MCF 10A (cell line): ENCODE results near the gene ADPRHL1. TPM values are rescaled to one million over a fixed set of nuclear protein-coding genes. Genes with fewer than 3 reads are reported as not detected.

Experiments
- BruUV-seq: library from RNA; stranded (reverse); fragments of 400-500 nt; replicated peaks from 2 replicates; lab custom pipeline; 2021; lab: Mats Ljungman, UMichigan
- CTCF ChIA-PET: fragments of 300-600 bp; sonication (Branson Sonifier 250); formaldehyde crosslinking; extraction: SDS; loops from one replicate; lab custom pipeline; 2021; ENCODE audit warnings: antibody characterized with exemption, inconsistent platforms; lab: Yijun Ruan, JAX
- POLR2A ChIA-PET: fragments of 300-600, 350-650 bp; sonication (Branson Sonifier 250); formaldehyde crosslinking; extraction: SDS; loops from one replicate; lab custom pipeline; 2020; ENCODE audit warnings: antibody characterized with exemption, inconsistent platforms; lab: Yijun Ruan, JAX
- DNase-seq: peaks from one replicate; pipeline ENCODE4 v3.0.0-alpha.2; 2018; ENCODE audit not compliant: unreplicated experiment
- H3K27ac Mint-ChIP-seq: one replicate; pipeline ENCODE4 v1.8.0; 2022; ENCODE audit warnings: mild to moderate bottlenecking, low read depth, mixed read lengths; ENCODE audit not compliant: unreplicated experiment
- H3K27me3 Mint-ChIP-seq: one replicate; pipeline ENCODE4 v1.8.0; 2022; ENCODE audit warnings: mixed read lengths; ENCODE audit not compliant: insufficient read depth, unreplicated experiment
- H3K36me3 Mint-ChIP-seq: one replicate; pipeline ENCODE4 v1.8.0; 2022; ENCODE audit warnings: mild to moderate bottlenecking, moderate library complexity, mixed read lengths; ENCODE audit not compliant: insufficient read depth, unreplicated experiment
- H3K4me1 Mint-ChIP-seq: one replicate; pipeline ENCODE4 v1.8.0; 2022; ENCODE audit warnings: mixed read lengths; ENCODE audit not compliant: insufficient read depth, unreplicated experiment
- H3K4me3 Mint-ChIP-seq: one replicate; pipeline ENCODE4 v1.8.0; 2022; ENCODE audit warnings: mild to moderate bottlenecking, moderate library complexity, mixed read lengths; ENCODE audit not compliant: unreplicated experiment
- H3K9me3 Mint-ChIP-seq: one replicate; pipeline ENCODE4 v1.8.0; 2022; ENCODE audit warnings: mixed read lengths; ENCODE audit not compliant: unreplicated experiment
- CTCF ChIP-seq: fragments of 200-600 bp; IDR thresholded peaks from one replicate; pipeline ENCODE4 v1.8.0; 2022; ENCODE audit warnings: antibody characterized with exemption, mild to moderate bottlenecking; ENCODE audit not compliant: unreplicated experiment
- intact Hi-C: fragments of 100-400 bp; cut with micrococcal nuclease; formaldehyde crosslinking; loops from 2 replicates; pipeline ENCODE4 v1.14.1; 2022
- total RNA-seq: library from RNA; stranded (reverse); gene quantifications from 2 replicates; pipeline ENCODE4 v1.2.3, GENCODE V29; 2022

Gene ADPRHL1
- total RNA-seq, 1 experiment from 2014 or later, result 2.6 TPM

GRCh38 chr13:113407531-113408393 lies 45.5 kb downstream of the ADPRHL1 start:
- Mint-ChIP-seq H3K9me3 (no peaks in the 10 kb centered on the region), H3K4me1 (peaks cover 10% of the 10 kb centered on the region), H3K27me3 (no peaks in the 10 kb centered on the region), H3K27ac (no peak overlapping the region), H3K36me3 (no peaks in the 10 kb centered on the region), H3K4me3 (no peak overlapping the region)
- DNase-seq, result no peak
- intact Hi-C loops, result no loop called here
- POLR2A ChIA-PET, result no interaction called here
- TF ChIP-seq CTCF, result no peak
- CTCF ChIA-PET, result interaction anchor here (0.6 to 0.7 kb wide), 2 partner anchors 80 to 176 kb away, joined by 3 read pairs; no protein-coding TSS in a partner anchor
- BruUV-seq, result no TSS peak

- Mint-ChIP-seq H3K4me1 (peaks cover 10% of the 10 kb centered on the region), H3K27ac (no peak overlapping the region), H3K27me3 (no peaks in the 10 kb centered on the region), H3K36me3 (no peaks in the 10 kb centered on the region), H3K4me3 (no peak overlapping the region), H3K9me3 (no peaks in the 10 kb centered on the region)
- ChIA-PET POLR2A (no interaction called here), CTCF (no interaction called here)
- no peak for TF ChIP-seq CTCF
- no peak for DNase-seq
- BruUV-seq, result no TSS peak
- intact Hi-C loops, result no loop called here
These were observed 46.2 kb downstream of the ADPRHL1 start for GRCh38 chr13:113407103-113407530.

GRCh38 chr13:113406321-113407102 lies 46.8 kb downstream of the ADPRHL1 start:
- TF ChIP-seq CTCF, result no peak

More at GRCh38 chr13:113406321-113407102, 46.8 kb downstream of the ADPRHL1 start:
- intact Hi-C loops, result no loop called here
- DNase-seq, result no peak
- POLR2A ChIA-PET, result interaction anchor here (0.5 kb wide), 1 partner anchor 108 kb away, joined by 3 read pairs; no protein-coding TSS in a partner anchor
- no peak overlapping the region for H3K4me3 Mint-ChIP-seq
- H3K4me1 Mint-ChIP-seq, result peaks cover 9% of the 10 kb centered on the region
- CTCF ChIA-PET, result no interaction called here
- BruUV-seq, result no TSS peak
- H3K9me3 Mint-ChIP-seq, result no peaks in the 10 kb centered on the region
- no peaks in the 10 kb centered on the region for H3K27me3 Mint-ChIP-seq
- no peak overlapping the region for H3K27ac Mint-ChIP-seq
- no peaks in the 10 kb centered on the region for H3K36me3 Mint-ChIP-seq
